ENCODE data around the gene GRB14.
"Not testable (repeated sequence)": the region's sequence is repeated elsewhere in the genome, so short reads cannot be mapped to it uniquely, and the experiment has no call there.

GRB14 gene

GRCh38 chr2:164620873-164621763 lies at the start of gene GRB14:
Gene GRB14 (minus strand): TSS chr2:164621482. CDS start chr2:164621309, 173 bp downstream.
- DNase-seq (ENCODE audit: low read depth) = no peak

GRCh38 chr2:164669291-164669690 lies 48.0 kb upstream of the GRB14 start:
- no peak for DNase-seq (ENCODE audit: low read depth)

- no peak for DNase-seq (ENCODE audit: low read depth)
Measured at GRCh38 chr2:164667566-164667965, 46.3 kb upstream of the GRB14 start.

- DNase-seq (ENCODE audit: low read depth) = no peak
Measured at GRCh38 chr2:164664070-164664469, 42.8 kb upstream of the GRB14 start.

- DNase-seq (ENCODE audit: low read depth) = no peak
Measured at GRCh38 chr2:164662868-164663631, 41.8 kb upstream of the GRB14 start.

- DNase-seq (ENCODE audit: low read depth) = no peak
Measured at GRCh38 chr2:164662066-164662465, 40.8 kb upstream of the GRB14 start.

GRCh38 chr2:164661349-164661748 lies 40.1 kb upstream of the GRB14 start:
- DNase-seq (ENCODE audit: low read depth) = no peak

- DNase-seq (ENCODE audit: low read depth) = peak; percentile 62
Measured at GRCh38 chr2:164657129-164657528, 35.8 kb upstream of the GRB14 start.

- no peak for DNase-seq (ENCODE audit: low read depth)
Measured at GRCh38 chr2:164655750-164656149, 34.5 kb upstream of the GRB14 start.

GRCh38 chr2:164655336-164655735 lies 34.1 kb upstream of the GRB14 start:
- no peak for DNase-seq (ENCODE audit: low read depth)

- DNase-seq (ENCODE audit: low read depth) = no peak
Measured at GRCh38 chr2:164651361-164651760, 30.1 kb upstream of the GRB14 start.

- no peak for DNase-seq (ENCODE audit: low read depth)
Measured at GRCh38 chr2:164644036-164644700, 22.9 kb upstream of the GRB14 start.

GRCh38 chr2:164642946-164643555 lies 21.8 kb upstream of the GRB14 start:
- DNase-seq (ENCODE audit: low read depth) = no peak

GRCh38 chr2:164642268-164642667 lies 21.0 kb upstream of the GRB14 start:
- DNase-seq (ENCODE audit: low read depth) = no peak

GRCh38 chr2:164628319-164628718 lies 7.0 kb upstream of the GRB14 start:
- not testable (repeated sequence) for DNase-seq (ENCODE audit: low read depth)

- DNase-seq (ENCODE audit: low read depth) = peak; percentile 68
Measured at GRCh38 chr2:164625378-164625971, 4.2 kb upstream of the GRB14 start.

- no peak for DNase-seq (ENCODE audit: low read depth)
Measured at GRCh38 chr2:164624316-164624715, 3.0 kb upstream of the GRB14 start.

- no peak for DNase-seq (ENCODE audit: low read depth)
Measured at GRCh38 chr2:164622338-164623106, 1.2 kb upstream of the GRB14 start.

GRCh38 chr2:164621764-164622105 lies 453 bp upstream of the GRB14 start:
- no peak for DNase-seq (ENCODE audit: low read depth)

- DNase-seq (ENCODE audit: low read depth) = no peak
Measured at GRCh38 chr2:164620457-164620856, 825 bp downstream of the GRB14 start.

- peak; percentile 42 for DNase-seq (ENCODE audit: low read depth)
Measured at GRCh38 chr2:164617466-164617865, 3.8 kb downstream of the GRB14 start.

Data from HS-5 (cell line).